HepG2 (cell line): ENCODE measurements around the gene UAP1L1. TPM values are rescaled to one million over a fixed set of nuclear protein-coding genes. Genes with fewer than 3 reads are reported as not detected.

Experiments used
- AGO1 ChIP-seq: fragments of 200-400 bp; formaldehyde crosslinking; IDR thresholded peaks from 2 replicates; pipeline ENCODE4 v1.6.1; 2017; ENCODE audit warnings: mild to moderate bottlenecking, low read depth, low read length, moderate library complexity; ENCODE audit not compliant: poor library complexity, severe bottlenecking
- FOXO4 ChIP-seq: sonication (generic); formaldehyde crosslinking; conservative IDR thresholded peaks from 2 replicates; pipeline ENCODE4 v1.8.1; 2023; ENCODE audit warnings: missing genetic modification reagents
- GATAD1 ChIP-seq: IDR thresholded peaks from 2 replicates; pipeline ENCODE4 v1.6.1; 2016; ENCODE audit warnings: missing genetic modification reagents, missing compliant biosample characterization
- HNF4G ChIP-seq, 2 experiments: sonication (generic) in 1 of 2; formaldehyde crosslinking in 1 of 2; IDR thresholded peaks; 2 replicates each; pipeline versions ENCODE4 v1.4.0 to v1.6.1; 2011 to 2020; ENCODE audit warnings: borderline replicate concordance in 2 of 2, low read depth in 2 of 2, mild to moderate bottlenecking in 2 of 2, low read length in 1 of 2, missing genetic modification reagents in 1 of 2, moderate library complexity in 1 of 2
- HOXD1 ChIP-seq: sonication (generic); formaldehyde crosslinking; IDR thresholded peaks from 2 replicates; pipeline ENCODE4 v1.5.0; 2020; ENCODE audit warnings: missing genetic modification reagents
- JDP2 ChIP-seq: sonication (generic); formaldehyde crosslinking; IDR thresholded peaks from 2 replicates; pipeline ENCODE4 v1.8.1; 2022; ENCODE audit warnings: missing genetic modification reagents, borderline replicate concordance
- KDM4B ChIP-seq: sonication (generic); formaldehyde crosslinking; IDR thresholded peaks from 2 replicates; pipeline ENCODE4 v1.4.0; 2020; ENCODE audit warnings: missing genetic modification reagents
- KLF9 ChIP-seq: IDR thresholded peaks from 2 replicates; pipeline ENCODE4 v1.6.1; 2016; ENCODE audit warnings: low read depth
- LBX2 ChIP-seq: sonication (generic); formaldehyde crosslinking; IDR thresholded peaks from 2 replicates; pipeline ENCODE4 v1.5.0; 2020; ENCODE audit warnings: missing genetic modification reagents, mild to moderate bottlenecking, borderline replicate concordance
- MAZ ChIP-seq, 2 experiments: sonication (generic) in 1 of 2; formaldehyde crosslinking in 1 of 2; IDR thresholded peaks; 2 replicates each; pipeline versions ENCODE4 v1.5.0 to v1.6.1; 2012 to 2020; ENCODE audit warnings: low read depth in 2 of 2, mild to moderate bottlenecking in 2 of 2, borderline replicate concordance in 1 of 2, improper control_type of control experiment in 1 of 2, low read length in 1 of 2, missing genetic modification reagents in 1 of 2, moderate library complexity in 1 of 2
- POLR2AphosphoS5 ChIP-seq: IDR thresholded peaks from 2 replicates; pipeline ENCODE4 v1.6.1; 2012; ENCODE audit warnings: low read depth, low read length
- PPARG ChIP-seq: conservative IDR thresholded peaks from 2 replicates; pipeline ENCODE4 v1.6.1; 2016; ENCODE audit warnings: missing biosample characterization, missing genetic modification reagents
- RXRB ChIP-seq: IDR thresholded peaks from 2 replicates; pipeline ENCODE4 v1.6.1; 2016; ENCODE audit warnings: borderline replicate concordance, missing genetic modification reagents, missing compliant biosample characterization
- SIN3B ChIP-seq: fragments of 150-350 bp; IDR thresholded peaks from 2 replicates; pipeline ENCODE4 v1.6.1; 2014; ENCODE audit warnings: low read length
- SMYD3 ChIP-seq: sonication (generic); formaldehyde crosslinking; IDR thresholded peaks from 2 replicates; pipeline ENCODE4 v1.8.1; 2023; ENCODE audit warnings: mild to moderate bottlenecking, missing genetic modification reagents
- TCF7L2 ChIP-seq: IDR thresholded peaks from 2 replicates; pipeline ENCODE4 v1.6.1; 2011; ENCODE audit warnings: mild to moderate bottlenecking, low read depth, low read length, moderate library complexity
- TFDP2 ChIP-seq: sonication (generic); formaldehyde crosslinking; IDR thresholded peaks from 2 replicates; pipeline ENCODE4 v1.4.0; 2020; ENCODE audit warnings: missing genetic modification reagents
- ZEB1 ChIP-seq: IDR thresholded peaks from 2 replicates; pipeline ENCODE4 v1.6.1; 2012; ENCODE audit warnings: mild to moderate bottlenecking, low read depth, inconsistent platforms; ENCODE audit not compliant: insufficient replicate concordance
- ZNF275 ChIP-seq: sonication (generic); formaldehyde crosslinking; IDR thresholded peaks from 2 replicates; pipeline ENCODE4 v1.8.0; 2022; ENCODE audit warnings: missing genetic modification reagents, mild to moderate bottlenecking, inconsistent platforms, borderline replicate concordance
- ZNF350 ChIP-seq: sonication (generic); formaldehyde crosslinking; IDR thresholded peaks from 2 replicates; pipeline ENCODE4 v1.4.0; 2020; ENCODE audit warnings: mild to moderate bottlenecking, low read depth, missing genetic modification reagents, borderline replicate concordance
- ZNF451 ChIP-seq: sonication (generic); formaldehyde crosslinking; IDR thresholded peaks from 2 replicates; pipeline ENCODE4 v1.5.0; 2020; ENCODE audit warnings: mild to moderate bottlenecking, missing genetic modification reagents
- ZNF460 ChIP-seq: sonication (generic); formaldehyde crosslinking; IDR thresholded peaks from 2 replicates; pipeline ENCODE4 v1.5.1; 2020; ENCODE audit warnings: missing genetic modification reagents, mild to moderate bottlenecking, borderline replicate concordance
- ZNF577 ChIP-seq: sonication (generic); formaldehyde crosslinking; IDR thresholded peaks from 2 replicates; pipeline ENCODE4 v1.4.0; 2020; ENCODE audit warnings: mild to moderate bottlenecking, low read depth, missing genetic modification reagents, borderline replicate concordance
- ZNF749 ChIP-seq: sonication (generic); formaldehyde crosslinking; IDR thresholded peaks from 2 replicates; pipeline ENCODE4 v1.8.0; 2022; ENCODE audit warnings: mild to moderate bottlenecking, missing genetic modification reagents, moderate library complexity, borderline replicate concordance
- ZSCAN20 ChIP-seq: sonication (generic); formaldehyde crosslinking; IDR thresholded peaks from 2 replicates; pipeline ENCODE4 v1.4.0; 2020; ENCODE audit warnings: missing genetic modification reagents, mild to moderate bottlenecking, borderline replicate concordance
- polyA plus RNA-seq, 8 experiments: library from polyadenylated mRNA; depleted of rRNA in 3 of 8; stranded (reverse) in 7 of 8; unstranded in 1 of 8; fragments of >200 nt; fragmentation: Illumina TruSeq in 4 of 8; extraction: Trizol in 4 of 8; gene quantifications; 2 replicates each; pipeline versions ENCODE4 v1.2.1 to v1.2.3, GENCODE V29; 2011 to 2016; ENCODE audit warnings: low read depth in 4 of 8, missing spikeins in 1 of 8, mixed read lengths in 1 of 8; ENCODE audit not compliant: insufficient read depth in 1 of 8
- total RNA-seq, 5 experiments: library from RNA; depleted of rRNA; stranded (reverse); fragments of >200 nt; fragmentation: Illumina TruSeq; extraction: Trizol; gene quantifications; 2 replicates each; pipeline ENCODE4 v1.2.3, GENCODE V29; 2016; ENCODE audit warnings: low read depth in 1 of 5

The UAP1L1 gene
- total and polyA plus RNA-seq, 2 of the 13 experiments (the other 11 are each of a cell fraction or from before 2014, with no cell fraction given) = 5.4 to 6.4 TPM

DNA sequence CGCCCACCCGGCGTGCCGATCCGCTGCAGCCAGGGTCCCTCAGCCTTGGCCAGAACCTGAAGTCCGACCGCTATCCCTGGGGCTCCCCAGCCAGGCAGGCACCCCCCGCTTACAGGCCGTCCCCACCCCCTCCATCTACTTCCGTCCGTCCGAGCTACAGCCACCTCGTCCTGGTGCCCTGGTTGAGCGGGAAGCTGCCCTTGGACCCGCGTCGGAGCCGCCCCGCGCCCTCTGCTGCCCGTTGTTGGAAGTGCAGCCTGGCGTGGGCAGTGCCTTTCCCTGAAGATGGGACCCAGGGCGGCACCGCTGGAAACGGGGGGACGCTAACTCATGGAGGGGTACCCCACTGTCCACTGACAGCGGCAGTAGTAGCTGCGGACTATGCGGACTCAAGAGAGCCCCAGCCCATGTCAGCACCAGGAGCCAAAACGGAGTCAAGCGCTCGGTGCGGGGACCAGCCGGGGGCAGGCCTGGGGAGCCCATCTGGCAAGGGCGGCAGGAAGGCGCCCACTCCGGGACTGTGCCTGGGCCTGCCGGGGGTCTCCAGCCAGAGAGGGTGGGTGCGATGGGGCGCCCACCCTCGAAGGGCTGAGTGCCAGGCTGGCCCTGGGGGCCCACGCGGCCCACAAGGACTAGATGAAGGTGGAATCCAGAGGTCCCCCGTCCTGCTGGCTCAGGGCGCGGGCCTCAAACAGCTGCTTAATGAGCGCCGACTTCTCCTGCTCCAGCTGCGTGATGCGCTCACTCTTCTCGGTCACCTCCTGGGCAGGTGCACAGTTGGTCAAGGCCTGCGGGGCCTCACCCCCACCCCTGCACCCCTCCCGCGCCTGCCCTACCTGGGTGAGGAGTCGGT lies 13.1 kb upstream of the UAP1L1 start (continued):
- TF ChIP-seq ZNF451 (CRISPR knock-in tag) = no peak
- TF ChIP-seq GATAD1 (CRISPR knock-in tag) = 0 out of 2 replicates have a peak, but pooled peaks have one; percentile 22
- TF ChIP-seq ZNF460 = no peak
- TF ChIP-seq SIN3B = no peak
- no peak for TF ChIP-seq KLF9 (CRISPR knock-in tag)
- peak; percentile 56 for TF ChIP-seq AGO1
- TF ChIP-seq MAZ (IDR thresholded peaks at IDR 0.05; ENCODE audit: borderline replicate concordance, low read depth, low read length) = no peak
- TF ChIP-seq MAZ (CRISPR knock-in tag; IDR thresholded peaks at IDR 0.05; ENCODE audit: low read depth) = no peak
- TF ChIP-seq SMYD3 (CRISPR knock-in tag) = no peak
- TF ChIP-seq HNF4G (IDR thresholded peaks at IDR 0.05; ENCODE audit: borderline replicate concordance, low read depth, low read length) = no peak
- TF ChIP-seq HNF4G (CRISPR knock-in tag; IDR thresholded peaks at IDR 0.05; ENCODE audit: borderline replicate concordance, low read depth) = no peak; the same call in 1 of the 2 replicates
- TF ChIP-seq ZNF577 (CRISPR knock-in tag) = no peak
- no peak for TF ChIP-seq FOXO4
- no peak for TF ChIP-seq HOXD1
- TF ChIP-seq JDP2 (CRISPR knock-in tag) = no peak
- no peak for TF ChIP-seq ZSCAN20
- 0 out of 2 replicates have a peak, but pooled peaks have one; percentile 39 for TF ChIP-seq ZNF749 (CRISPR knock-in tag)
- no peak for TF ChIP-seq PPARG
- TF ChIP-seq TFDP2 (CRISPR knock-in tag) = peak; percentile 74
- TF ChIP-seq LBX2 (CRISPR knock-in tag) = peak; percentile 25; the same call in 1 of the 2 replicates
- peak; percentile 45; the same call in 1 of the 2 replicates for TF ChIP-seq ZNF350
- TF ChIP-seq ZEB1 = no peak
- TF ChIP-seq ZNF275 (CRISPR knock-in tag) = no peak
- TF ChIP-seq KDM4B (CRISPR knock-in tag) = peak; percentile 41; the same call in 1 of the 2 replicates
- TF ChIP-seq RXRB (CRISPR knock-in tag) = peak; percentile 31; the same call in 1 of the 2 replicates
- no peak for TF ChIP-seq TCF7L2
- no peak for TF ChIP-seq POLR2AphosphoS5
